A673 (cell line): Measurements from ENCODE around the gene CDKN2B.

Source experiments
- CTCF ChIP-seq: fragments of 300-800, 200-600 bp; sonication (generic); conservative IDR thresholded peaks from 2 replicates; pipeline ENCODE4 v1.5.1; 2017; ENCODE audit warnings: low read depth, mild to moderate bottlenecking, antibody characterized with exemption, low read length, moderate library complexity, mixed read lengths
- EZH2 ChIP-seq: fragments of 200-600 bp; sonication (generic); IDR thresholded peaks from 2 replicates; pipeline ENCODE4 v1.6.1; 2017; ENCODE audit warnings: borderline replicate concordance, low read depth, mild to moderate bottlenecking, mixed read lengths, antibody characterized with exemption, low read length; ENCODE audit not compliant: poor library complexity, severe bottlenecking

- TF ChIP-seq EZH2 (no peak), CTCF (no peak)
Observed at GRCh38 chr9:21969951-21970799, 38.9 kb downstream of the CDKN2B start.
